Measurements from ENCODE around the gene ZBTB7C. TPM values are rescaled to one million over a fixed set of nuclear protein-coding genes. Genes with fewer than 3 reads are reported as not detected.

Gene ZBTB7C
- total and polyA plus RNA-seq, 4 donors, result 0.19 to 1.1 (median 0.45) TPM

DNA sequence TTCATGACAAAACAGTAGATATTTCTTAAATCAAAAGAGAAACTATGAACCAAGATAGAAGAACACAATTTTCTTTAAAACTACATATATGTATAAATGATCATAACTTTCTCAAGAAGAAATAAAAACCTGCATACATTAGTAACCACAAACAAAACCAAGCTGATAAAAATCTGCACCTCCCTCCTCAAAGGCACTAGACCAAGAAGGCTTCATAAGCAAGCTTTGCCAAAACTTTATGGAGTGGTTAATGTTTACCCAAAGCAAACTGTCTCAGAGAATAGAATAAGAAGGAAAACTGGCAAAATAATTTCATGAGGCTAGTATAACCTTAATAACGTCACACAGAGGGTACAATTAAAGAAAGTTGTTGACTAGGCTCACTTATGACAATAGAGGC lies 138.3 kb downstream of the ZBTB7C start:
- H3K9ac ChIP-seq (ENCODE audit: low read depth in 1 of 2, low read length in 2 of 2), result no peak overlapping the region
- no peaks in the 10 kb centered on the region for H3K27me3 ChIP-seq (ENCODE audit: control insufficient read depth in 4 of 4, insufficient read depth in 4 of 4, low read length in 3 of 4)
- H3K36me3 ChIP-seq (ENCODE audit: control insufficient read depth in 4 of 4, insufficient read depth in 3 of 4, low read depth in 1 of 4, low read length in 3 of 4), result no peaks in the 10 kb centered on the region
- no peak overlapping the region for H3K27ac ChIP-seq (ENCODE audit: low read depth in 1 of 2, low read length in 2 of 2)
- no peak for DNase-seq (ENCODE audit: low spot score)
- 36% methylated on average over 1 of the region's 1 CpG for WGBS
- peaks cover 0 to 4% (median under 1%) of the 10 kb centered on the region in 4 donors for H3K4me1 ChIP-seq (ENCODE audit: control insufficient read depth in 4 of 4, insufficient read depth in 4 of 4, low read length in 3 of 4)
- TF ChIP-seq RXRA (IDR thresholded peaks at IDR 0.05), result no peak
- TF ChIP-seq NR2F2 (IDR thresholded peaks at IDR 0.05), result no peak
- no peak for TF ChIP-seq SP1 (IDR thresholded peaks at IDR 0.05)
- no peak for TF ChIP-seq MAX (IDR thresholded peaks at IDR 0.05)
- TF ChIP-seq, protein P1, sequence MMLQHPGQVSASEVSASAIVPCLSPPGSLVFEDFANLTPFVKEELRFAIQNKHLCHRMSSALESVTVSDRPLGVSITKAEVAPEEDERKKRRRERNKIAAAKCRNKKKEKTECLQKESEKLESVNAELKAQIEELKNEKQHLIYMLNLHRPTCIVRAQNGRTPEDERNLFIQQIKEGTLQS (IDR thresholded peaks at IDR 0.05), result no peak
- no peak for TF ChIP-seq HNF4G (IDR thresholded peaks at IDR 0.05)
- TF ChIP-seq CTCF (IDR thresholded peaks at IDR 0.05; ENCODE audit: low read depth, low read length, missing input control), result no peak
- no peak for TF ChIP-seq HNF4A (conservative IDR thresholded peaks at IDR 0.05)
- TF ChIP-seq YY1 (IDR thresholded peaks at IDR 0.05), result no peak
- TF ChIP-seq FOXA1 (IDR thresholded peaks at IDR 0.05), result no peak
- no peak overlapping the region for H3K4me3 ChIP-seq (ENCODE audit: low read depth in 1 of 3, low read length in 3 of 3)
- H3K9me3 ChIP-seq (ENCODE audit: control insufficient read depth in 4 of 4, low read length in 3 of 4), result no peaks in the 10 kb centered on the region

DNA sequence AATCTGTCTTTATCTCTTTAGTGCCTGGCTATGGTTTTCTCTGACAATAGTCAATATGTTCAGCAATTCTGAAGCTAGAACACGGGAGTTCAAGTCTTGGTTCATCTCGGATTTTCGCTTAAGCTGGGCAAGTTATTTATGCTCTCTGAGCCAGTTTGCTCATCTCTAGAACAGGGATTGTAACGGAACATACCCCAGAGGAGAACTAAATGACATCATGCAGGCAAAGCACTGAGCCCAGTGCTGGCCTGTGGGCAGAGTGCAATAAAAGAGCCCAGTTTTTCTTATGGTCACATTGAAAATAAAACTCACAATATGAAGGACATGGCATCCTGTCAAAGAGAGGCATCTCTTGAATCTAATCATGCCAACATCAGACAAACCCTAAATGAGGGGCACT lies 143.9 kb downstream of the ZBTB7C start:
- Histone ChIP-seq H3K9ac (ENCODE audit: low read depth in 1 of 2, low read length in 2 of 2) (no peak overlapping the region), H3K4me3 (ENCODE audit: low read depth in 1 of 3, low read length in 3 of 3) (no peak overlapping the region), H3K27ac (ENCODE audit: low read depth in 1 of 2, low read length in 2 of 2) (no peak overlapping the region), H3K36me3 (ENCODE audit: control insufficient read depth in 4 of 4, insufficient read depth in 3 of 4, low read depth in 1 of 4, low read length in 3 of 4) (no peaks in the 10 kb centered on the region), H3K9me3 (ENCODE audit: control insufficient read depth in 4 of 4, low read length in 3 of 4) (no peaks in the 10 kb centered on the region), H3K27me3 (ENCODE audit: control insufficient read depth in 4 of 4, insufficient read depth in 4 of 4, low read length in 3 of 4) (no peaks in the 10 kb centered on the region), H3K4me1 (ENCODE audit: control insufficient read depth in 4 of 4, insufficient read depth in 4 of 4, low read length in 3 of 4) (no peaks in the 10 kb centered on the region)
- no peak for TF ChIP-seq RXRA (IDR thresholded peaks at IDR 0.05)
- TF ChIP-seq CTCF (IDR thresholded peaks at IDR 0.05; ENCODE audit: low read depth, low read length, missing input control), result no peak
- TF ChIP-seq HNF4G (IDR thresholded peaks at IDR 0.05), result no peak
- TF ChIP-seq HNF4A (conservative IDR thresholded peaks at IDR 0.05), result no peak
- no peak for TF ChIP-seq EGR1 (IDR thresholded peaks at IDR 0.05; ENCODE audit: low read depth in 2 of 2)
- TF ChIP-seq, protein P1 (IDR thresholded peaks at IDR 0.05), result no peak
- TF ChIP-seq MAX (IDR thresholded peaks at IDR 0.05), result no peak
- no peak for TF ChIP-seq RAD21 (IDR thresholded peaks at IDR 0.05)
- no peak for TF ChIP-seq NR2F2 (IDR thresholded peaks at IDR 0.05)
- no peak for TF ChIP-seq FOXA1 (IDR thresholded peaks at IDR 0.05)
- TF ChIP-seq, protein P2, sequence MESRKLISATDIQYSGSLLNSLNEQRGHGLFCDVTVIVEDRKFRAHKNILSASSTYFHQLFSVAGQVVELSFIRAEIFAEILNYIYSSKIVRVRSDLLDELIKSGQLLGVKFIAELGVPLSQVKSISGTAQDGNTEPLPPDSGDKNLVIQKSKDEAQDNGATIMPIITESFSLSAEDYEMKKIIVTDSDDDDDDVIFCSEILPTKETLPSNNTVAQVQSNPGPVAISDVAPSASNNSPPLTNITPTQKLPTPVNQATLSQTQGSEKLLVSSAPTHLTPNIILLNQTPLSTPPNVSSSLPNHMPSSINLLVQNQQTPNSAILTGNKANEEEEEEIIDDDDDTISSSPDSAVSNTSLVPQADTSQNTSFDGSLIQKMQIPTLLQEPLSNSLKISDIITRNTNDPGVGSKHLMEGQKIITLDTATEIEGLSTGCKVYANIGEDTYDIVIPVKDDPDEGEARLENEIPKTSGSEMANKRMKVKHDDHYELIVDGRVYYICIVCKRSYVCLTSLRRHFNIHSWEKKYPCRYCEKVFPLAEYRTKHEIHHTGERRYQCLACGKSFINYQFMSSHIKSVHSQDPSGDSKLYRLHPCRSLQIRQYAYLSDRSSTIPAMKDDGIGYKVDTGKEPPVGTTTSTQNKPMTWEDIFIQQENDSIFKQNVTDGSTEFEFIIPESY (IDR thresholded peaks at IDR 0.05), result no peak
- TF ChIP-seq, protein P3, sequence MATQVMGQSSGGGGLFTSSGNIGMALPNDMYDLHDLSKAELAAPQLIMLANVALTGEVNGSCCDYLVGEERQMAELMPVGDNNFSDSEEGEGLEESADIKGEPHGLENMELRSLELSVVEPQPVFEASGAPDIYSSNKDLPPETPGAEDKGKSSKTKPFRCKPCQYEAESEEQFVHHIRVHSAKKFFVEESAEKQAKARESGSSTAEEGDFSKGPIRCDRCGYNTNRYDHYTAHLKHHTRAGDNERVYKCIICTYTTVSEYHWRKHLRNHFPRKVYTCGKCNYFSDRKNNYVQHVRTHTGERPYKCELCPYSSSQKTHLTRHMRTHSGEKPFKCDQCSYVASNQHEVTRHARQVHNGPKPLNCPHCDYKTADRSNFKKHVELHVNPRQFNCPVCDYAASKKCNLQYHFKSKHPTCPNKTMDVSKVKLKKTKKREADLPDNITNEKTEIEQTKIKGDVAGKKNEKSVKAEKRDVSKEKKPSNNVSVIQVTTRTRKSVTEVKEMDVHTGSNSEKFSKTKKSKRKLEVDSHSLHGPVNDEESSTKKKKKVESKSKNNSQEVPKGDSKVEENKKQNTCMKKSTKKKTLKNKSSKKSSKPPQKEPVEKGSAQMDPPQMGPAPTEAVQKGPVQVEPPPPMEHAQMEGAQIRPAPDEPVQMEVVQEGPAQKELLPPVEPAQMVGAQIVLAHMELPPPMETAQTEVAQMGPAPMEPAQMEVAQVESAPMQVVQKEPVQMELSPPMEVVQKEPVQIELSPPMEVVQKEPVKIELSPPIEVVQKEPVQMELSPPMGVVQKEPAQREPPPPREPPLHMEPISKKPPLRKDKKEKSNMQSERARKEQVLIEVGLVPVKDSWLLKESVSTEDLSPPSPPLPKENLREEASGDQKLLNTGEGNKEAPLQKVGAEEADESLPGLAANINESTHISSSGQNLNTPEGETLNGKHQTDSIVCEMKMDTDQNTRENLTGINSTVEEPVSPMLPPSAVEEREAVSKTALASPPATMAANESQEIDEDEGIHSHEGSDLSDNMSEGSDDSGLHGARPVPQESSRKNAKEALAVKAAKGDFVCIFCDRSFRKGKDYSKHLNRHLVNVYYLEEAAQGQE (IDR thresholded peaks at IDR 0.05), result no peak
- TF ChIP-seq TAF1 (conservative IDR thresholded peaks at IDR 0.05), result no peak
- no peak for TF ChIP-seq YY1 (IDR thresholded peaks at IDR 0.05)
- no peak for TF ChIP-seq FOXA2 (IDR thresholded peaks at IDR 0.05)
- no peak for TF ChIP-seq SP1 (IDR thresholded peaks at IDR 0.05)
- DNase-seq (ENCODE audit: low spot score), result no peak
- WGBS, result 94% methylated on average over 4 of the region's 4 CpGs

All from liver (tissue), 9 donors.